D341Med (cell line): ENCODE measurements around the gene TSEN2.
A peak's percentile ranks its signal among the peaks of the same experiment; 100 is the strongest.

Source experiments
- DNase-seq: peaks from one replicate; pipeline ENCODE4 v3.0.0; 2012; ENCODE audit warnings: low spot score

TSEN2 gene

GRCh38 chr3:12556690-12557472 is 72.6 kb downstream of the TSEN2 start, which contains the start of gene MKRN2:
Gene MKRN2, plus strand, starts transcription at chr3:12557087. Its CDS starts 64 bp downstream, at chr3:12557151.
- peak; percentile 95 for DNase-seq

GRCh38 chr3:12557473-12558100 is 73.3 kb downstream of the TSEN2 start:
- DNase-seq: no peak

- DNase-seq: no peak
Observed at GRCh38 chr3:12558706-12559105, 74.4 kb downstream of the TSEN2 start.

GRCh38 chr3:12559520-12559919 is 75.2 kb downstream of the TSEN2 start:
- DNase-seq: no peak

- DNase-seq: no peak
Observed at GRCh38 chr3:12560505-12561190, 76.4 kb downstream of the TSEN2 start.

GRCh38 chr3:12561397-12561796 is 77.1 kb downstream of the TSEN2 start:
- no peak for DNase-seq

- no peak for DNase-seq
Observed at GRCh38 chr3:12562451-12562850, 78.2 kb downstream of the TSEN2 start.

GRCh38 chr3:12566976-12567375 is 82.7 kb downstream of the TSEN2 start:
- DNase-seq: no peak

GRCh38 chr3:12568747-12569146 is 84.5 kb downstream of the TSEN2 start:
- DNase-seq: no peak

GRCh38 chr3:12569836-12570235 is 85.6 kb downstream of the TSEN2 start:
- DNase-seq: no peak

- no peak for DNase-seq
Observed at GRCh38 chr3:12571986-12572385, 87.7 kb downstream of the TSEN2 start.

- DNase-seq: no peak
Observed at GRCh38 chr3:12574131-12574530, 89.9 kb downstream of the TSEN2 start.

- no peak for DNase-seq
Observed at GRCh38 chr3:12574661-12575060, 90.4 kb downstream of the TSEN2 start.

GRCh38 chr3:12577379-12577778 is 93.1 kb downstream of the TSEN2 start:
- no peak for DNase-seq

- DNase-seq: no peak
Observed at GRCh38 chr3:12578742-12579141, 94.5 kb downstream of the TSEN2 start.

GRCh38 chr3:12579456-12579855 is 95.2 kb downstream of the TSEN2 start:
- DNase-seq: no peak

GRCh38 chr3:12579905-12580304 is 95.6 kb downstream of the TSEN2 start:
- no peak for DNase-seq

- no peak for DNase-seq
Observed at GRCh38 chr3:12582730-12583129, 98.5 kb downstream of the TSEN2 start.
